ENCODE measurements around the gene HM13. TPM values are rescaled to one million over a fixed set of nuclear protein-coding genes. Genes with fewer than 3 reads are reported as not detected.

HM13 gene
- total and polyA plus RNA-seq, 2 of the 13 experiments (the other 11 are each of a cell fraction or from before 2014, with no cell fraction given), result 118 to 243 TPM

DNA sequence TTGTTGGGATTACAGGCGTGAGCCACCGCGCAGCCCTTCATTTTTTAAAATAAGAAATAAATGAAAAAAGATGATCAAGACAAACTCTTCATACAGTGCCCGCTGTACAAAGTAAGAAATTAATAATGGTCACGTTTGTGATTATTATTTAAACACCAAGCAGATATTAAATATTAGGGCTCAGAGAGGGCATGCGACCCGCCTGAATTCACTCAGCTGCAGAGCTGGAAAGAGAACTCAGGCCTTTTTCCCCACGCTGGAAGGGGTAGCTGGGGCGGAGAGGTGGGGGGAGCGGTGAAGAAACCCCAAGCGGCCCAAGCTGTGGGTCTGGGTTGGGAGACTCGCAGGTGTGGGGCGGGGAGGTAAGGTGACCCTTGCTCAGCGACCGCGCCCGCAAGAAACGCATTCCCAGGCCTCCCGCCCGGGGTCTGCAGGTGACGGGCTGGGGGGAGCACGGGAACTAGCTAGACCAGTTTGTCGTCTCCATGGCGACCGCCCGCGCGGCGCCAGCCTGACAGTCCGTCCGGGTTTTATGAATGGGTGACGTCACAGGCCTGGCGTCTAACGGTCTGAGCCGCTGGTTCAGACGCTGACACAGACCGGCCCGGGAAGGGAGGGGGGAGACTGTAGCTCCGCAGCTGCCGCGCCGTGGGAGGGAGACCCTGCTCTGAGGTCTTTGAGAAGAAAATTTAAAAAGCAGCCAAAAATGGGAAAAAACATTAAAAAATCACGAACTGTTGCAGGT, 89.8 kb downstream of the HM13 start (continued):
- TF ChIP-seq, protein P1, sequence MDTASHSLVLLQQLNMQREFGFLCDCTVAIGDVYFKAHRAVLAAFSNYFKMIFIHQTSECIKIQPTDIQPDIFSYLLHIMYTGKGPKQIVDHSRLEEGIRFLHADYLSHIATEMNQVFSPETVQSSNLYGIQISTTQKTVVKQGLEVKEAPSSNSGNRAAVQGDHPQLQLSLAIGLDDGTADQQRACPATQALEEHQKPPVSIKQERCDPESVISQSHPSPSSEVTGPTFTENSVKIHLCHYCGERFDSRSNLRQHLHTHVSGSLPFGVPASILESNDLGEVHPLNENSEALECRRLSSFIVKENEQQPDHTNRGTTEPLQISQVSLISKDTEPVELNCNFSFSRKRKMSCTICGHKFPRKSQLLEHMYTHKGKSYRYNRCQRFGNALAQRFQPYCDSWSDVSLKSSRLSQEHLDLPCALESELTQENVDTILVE (CRISPR knock-in tag; IDR thresholded peaks at IDR 0.05), result peak; percentile 74
- TF ChIP-seq GATAD2A (CRISPR knock-in tag; IDR thresholded peaks at IDR 0.05) (peak; percentile 94), JARID2 (CRISPR knock-in tag; IDR thresholded peaks at IDR 0.05; ENCODE audit: insufficient replicate concordance) (no peak), YY1 (IDR thresholded peaks at IDR 0.05; ENCODE audit: insufficient read depth, insufficient replicate concordance, low read depth, low read length) (peak; percentile 84), ZMYM4 (CRISPR knock-in tag; IDR thresholded peaks at IDR 0.05) (peak; percentile 82), ZNF781 (CRISPR knock-in tag; IDR thresholded peaks at IDR 0.05; ENCODE audit: borderline replicate concordance, not compliant biosample characterization) (peak; percentile 45), HNRNPUL1 (IDR thresholded peaks at IDR 0.05; ENCODE audit: low read depth, low read length) (peak; percentile 85; the same call in 1 of the 2 replicates), KLF13 (CRISPR knock-in tag; IDR thresholded peaks at IDR 0.05) (no peak), KDM5A (IDR thresholded peaks at IDR 0.05; ENCODE audit: borderline replicate concordance, low read length) (no peak), MXI1 (IDR thresholded peaks at IDR 0.05; ENCODE audit: borderline replicate concordance, low read depth, low read length) (peak; percentile 98)
- TF ChIP-seq, protein P2, sequence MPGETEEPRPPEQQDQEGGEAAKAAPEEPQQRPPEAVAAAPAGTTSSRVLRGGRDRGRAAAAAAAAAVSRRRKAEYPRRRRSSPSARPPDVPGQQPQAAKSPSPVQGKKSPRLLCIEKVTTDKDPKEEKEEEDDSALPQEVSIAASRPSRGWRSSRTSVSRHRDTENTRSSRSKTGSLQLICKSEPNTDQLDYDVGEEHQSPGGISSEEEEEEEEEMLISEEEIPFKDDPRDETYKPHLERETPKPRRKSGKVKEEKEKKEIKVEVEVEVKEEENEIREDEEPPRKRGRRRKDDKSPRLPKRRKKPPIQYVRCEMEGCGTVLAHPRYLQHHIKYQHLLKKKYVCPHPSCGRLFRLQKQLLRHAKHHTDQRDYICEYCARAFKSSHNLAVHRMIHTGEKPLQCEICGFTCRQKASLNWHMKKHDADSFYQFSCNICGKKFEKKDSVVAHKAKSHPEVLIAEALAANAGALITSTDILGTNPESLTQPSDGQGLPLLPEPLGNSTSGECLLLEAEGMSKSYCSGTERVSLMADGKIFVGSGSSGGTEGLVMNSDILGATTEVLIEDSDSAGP (CRISPR knock-in tag; IDR thresholded peaks at IDR 0.05; ENCODE audit: borderline replicate concordance), result peak; percentile 87
- TF ChIP-seq, protein P3, sequence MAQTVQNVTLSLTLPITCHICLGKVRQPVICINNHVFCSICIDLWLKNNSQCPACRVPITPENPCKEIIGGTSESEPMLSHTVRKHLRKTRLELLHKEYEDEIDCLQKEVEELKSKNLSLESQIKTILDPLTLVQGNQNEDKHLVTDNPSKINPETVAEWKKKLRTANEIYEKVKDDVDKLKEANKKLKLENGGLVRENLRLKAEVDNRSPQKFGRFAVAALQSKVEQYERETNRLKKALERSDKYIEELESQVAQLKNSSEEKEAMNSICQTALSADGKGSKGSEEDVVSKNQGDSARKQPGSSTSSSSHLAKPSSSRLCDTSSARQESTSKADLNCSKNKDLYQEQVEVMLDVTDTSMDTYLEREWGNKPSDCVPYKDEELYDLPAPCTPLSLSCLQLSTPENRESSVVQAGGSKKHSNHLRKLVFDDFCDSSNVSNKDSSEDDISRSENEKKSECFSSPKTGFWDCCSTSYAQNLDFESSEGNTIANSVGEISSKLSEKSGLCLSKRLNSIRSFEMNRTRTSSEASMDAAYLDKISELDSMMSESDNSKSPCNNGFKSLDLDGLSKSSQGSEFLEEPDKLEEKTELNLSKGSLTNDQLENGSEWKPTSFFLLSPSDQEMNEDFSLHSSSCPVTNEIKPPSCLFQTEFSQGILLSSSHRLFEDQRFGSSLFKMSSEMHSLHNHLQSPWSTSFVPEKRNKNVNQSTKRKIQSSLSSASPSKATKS (CRISPR knock-in tag; IDR thresholded peaks at IDR 0.05), result no peak
- TF ChIP-seq, protein P4, sequence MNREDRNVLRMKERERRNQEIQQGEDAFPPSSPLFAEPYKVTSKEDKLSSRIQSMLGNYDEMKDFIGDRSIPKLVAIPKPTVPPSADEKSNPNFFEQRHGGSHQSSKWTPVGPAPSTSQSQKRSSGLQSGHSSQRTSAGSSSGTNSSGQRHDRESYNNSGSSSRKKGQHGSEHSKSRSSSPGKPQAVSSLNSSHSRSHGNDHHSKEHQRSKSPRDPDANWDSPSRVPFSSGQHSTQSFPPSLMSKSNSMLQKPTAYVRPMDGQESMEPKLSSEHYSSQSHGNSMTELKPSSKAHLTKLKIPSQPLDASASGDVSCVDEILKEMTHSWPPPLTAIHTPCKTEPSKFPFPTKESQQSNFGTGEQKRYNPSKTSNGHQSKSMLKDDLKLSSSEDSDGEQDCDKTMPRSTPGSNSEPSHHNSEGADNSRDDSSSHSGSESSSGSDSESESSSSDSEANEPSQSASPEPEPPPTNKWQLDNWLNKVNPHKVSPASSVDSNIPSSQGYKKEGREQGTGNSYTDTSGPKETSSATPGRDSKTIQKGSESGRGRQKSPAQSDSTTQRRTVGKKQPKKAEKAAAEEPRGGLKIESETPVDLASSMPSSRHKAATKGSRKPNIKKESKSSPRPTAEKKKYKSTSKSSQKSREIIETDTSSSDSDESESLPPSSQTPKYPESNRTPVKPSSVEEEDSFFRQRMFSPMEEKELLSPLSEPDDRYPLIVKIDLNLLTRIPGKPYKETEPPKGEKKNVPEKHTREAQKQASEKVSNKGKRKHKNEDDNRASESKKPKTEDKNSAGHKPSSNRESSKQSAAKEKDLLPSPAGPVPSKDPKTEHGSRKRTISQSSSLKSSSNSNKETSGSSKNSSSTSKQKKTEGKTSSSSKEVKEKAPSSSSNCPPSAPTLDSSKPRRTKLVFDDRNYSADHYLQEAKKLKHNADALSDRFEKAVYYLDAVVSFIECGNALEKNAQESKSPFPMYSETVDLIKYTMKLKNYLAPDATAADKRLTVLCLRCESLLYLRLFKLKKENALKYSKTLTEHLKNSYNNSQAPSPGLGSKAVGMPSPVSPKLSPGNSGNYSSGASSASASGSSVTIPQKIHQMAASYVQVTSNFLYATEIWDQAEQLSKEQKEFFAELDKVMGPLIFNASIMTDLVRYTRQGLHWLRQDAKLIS (CRISPR knock-in tag; IDR thresholded peaks at IDR 0.05), result peak; percentile 91; the same call in 1 of the 2 replicates

All from HepG2 (cell line).